ENCODE data around the gene PKP1. TPM values are rescaled to one million over a fixed set of nuclear protein-coding genes. Genes with fewer than 3 reads are reported as not detected.

PKP1 gene
- total RNA-seq, 6 experiments from 2014 or later = not detected

GRCh38 chr1:201245082-201245481, 38.2 kb upstream of the PKP1 start:
- no peak for ATAC-seq
- intact Hi-C loops (cut with DNase I) = no loop called here
- 0% methylated on average over 1 of the region's 1 CpG for WGBS (ENCODE audit: insufficient coverage, low coverage, low lambda C conversion rate, missing lambda C conversion rate)
- TF ChIP-seq CTCF (IDR thresholded peaks at IDR 0.05) (no peak), POLR2A (IDR thresholded peaks at IDR 0.05) (no peak)
- Histone ChIP-seq H3K36me3 (no peaks in the 10 kb centered on the region), H3K9me3 (no peaks in the 10 kb centered on the region), H3K27ac (no peak overlapping the region), H3K4me3 (no peak overlapping the region), H3K27me3 (peaks cover 0 to 4% of the 10 kb centered on the region in 2 donors), H3K4me1 (no peaks in the 10 kb centered on the region)
- no peak for DNase-seq

- H3K4me3 ChIP-seq = no peak overlapping the region
- ATAC-seq = no peak
- intact Hi-C loops (cut with DNase I) = no loop called here
- DNase-seq = no peak
- H3K27me3 ChIP-seq = no peaks in the 10 kb centered on the region
- no peak overlapping the region for H3K27ac ChIP-seq
- 80% methylated on average over 11 of the region's 14 CpGs for WGBS (ENCODE audit: insufficient coverage, low coverage, low lambda C conversion rate, missing lambda C conversion rate)
- no peaks in the 10 kb centered on the region for H3K36me3 ChIP-seq
- no peak for TF ChIP-seq CTCF (IDR thresholded peaks at IDR 0.05)
- TF ChIP-seq POLR2A (IDR thresholded peaks at IDR 0.05) = no peak
- H3K4me1 ChIP-seq = no peaks in the 10 kb centered on the region
- H3K9me3 ChIP-seq = no peaks in the 10 kb centered on the region
These were observed 34.4 kb upstream of the PKP1 start for GRCh38 chr1:201248721-201249559.

- no peaks in the 10 kb centered on the region for H3K36me3 ChIP-seq
- no peaks in the 10 kb centered on the region for H3K27me3 ChIP-seq
- ATAC-seq (peak in 1 of 4 donors; percentile 8), DNase-seq (peak in 1 of 3 donors; percentile 54)
- no peak overlapping the region for H3K27ac ChIP-seq
- intact Hi-C loops (cut with DNase I) = loop anchor here (5.0 kb wide), 2 partner anchors 107 to 112 kb away; no protein-coding TSS in a partner anchor
- no peaks in the 10 kb centered on the region for H3K4me1 ChIP-seq
- H3K9me3 ChIP-seq = no peaks in the 10 kb centered on the region
- TF ChIP-seq CTCF (IDR thresholded peaks at IDR 0.05) (no peak), POLR2A (IDR thresholded peaks at IDR 0.05) (no peak)
- WGBS (ENCODE audit: insufficient coverage, low coverage, low lambda C conversion rate, missing lambda C conversion rate) = 63% methylated on average over 4 of the region's 10 CpGs
- H3K4me3 ChIP-seq = no peak overlapping the region
These were observed 32.8 kb upstream of the PKP1 start for GRCh38 chr1:201250326-201251011.

- TF ChIP-seq POLR2A (IDR thresholded peaks at IDR 0.05) (no peak), CTCF (IDR thresholded peaks at IDR 0.05) (no peak)
- ATAC-seq (no peak), DNase-seq (no peak)
- Histone ChIP-seq H3K4me3 (no peak overlapping the region), H3K27ac (no peak overlapping the region), H3K9me3 (no peaks in the 10 kb centered on the region), H3K27me3 (no peaks in the 10 kb centered on the region), H3K36me3 (no peaks in the 10 kb centered on the region), H3K4me1 (no peaks in the 10 kb centered on the region)
- WGBS (ENCODE audit: insufficient coverage, low coverage, low lambda C conversion rate, missing lambda C conversion rate) = 55% methylated on average over 2 of the region's 2 CpGs
- intact Hi-C loops (cut with DNase I) = loop anchor here (5.0 kb wide), 2 partner anchors 106 to 111 kb away; no protein-coding TSS in a partner anchor
These were observed 31.9 kb upstream of the PKP1 start for GRCh38 chr1:201251411-201251810.
